H9 (cell line): ENCODE measurements around the gene FGD6. TPM values are rescaled to one million over a fixed set of nuclear protein-coding genes. Genes with fewer than 3 reads are reported as not detected.

Experiments
- DNase-seq: peaks from one replicate; pipeline ENCODE4 v3.0.0-alpha.2; 2017
- H2AFZ ChIP-seq: one replicate; pipeline ENCODE4 v1.6.1; 2013; ENCODE audit warnings: mild to moderate bottlenecking, low read length, control low read depth, moderate library complexity
- H2AK5ac ChIP-seq: 2 replicates; pipeline ENCODE4 v1.6.1; 2013; ENCODE audit warnings: low read length, control low read depth, mixed read lengths; ENCODE audit not compliant: insufficient read length
- H2BK120ac ChIP-seq: one replicate; pipeline ENCODE4 v1.6.1; 2013; ENCODE audit warnings: low read depth, mild to moderate bottlenecking, low read length, control low read depth, inconsistent platforms; ENCODE audit not compliant: poor library complexity, severe bottlenecking
- H2BK12ac ChIP-seq: 2 replicates; pipeline ENCODE4 v1.6.1; 2013; ENCODE audit warnings: low read length, control low read depth, mixed read lengths, low read depth; ENCODE audit not compliant: insufficient read length
- H2BK15ac ChIP-seq: 2 replicates; pipeline ENCODE4 v1.6.1; 2013; ENCODE audit warnings: low read depth, low read length, control low read depth
- H2BK20ac ChIP-seq: one replicate; pipeline ENCODE4 v1.6.1; 2013; ENCODE audit warnings: low read depth, mild to moderate bottlenecking, low read length, control low read depth, inconsistent platforms; ENCODE audit not compliant: poor library complexity, severe bottlenecking
- H2BK5ac ChIP-seq: 2 replicates; pipeline ENCODE4 v1.6.1; 2013; ENCODE audit warnings: low read length, control low read depth, mixed read lengths; ENCODE audit not compliant: insufficient read length
- H3K14ac ChIP-seq: 2 replicates; pipeline ENCODE4 v1.6.1; 2013; ENCODE audit warnings: low read length, control low read depth; ENCODE audit not compliant: insufficient read depth
- H3K18ac ChIP-seq: 2 replicates; pipeline ENCODE4 v1.6.1; 2013; ENCODE audit warnings: low read depth, mild to moderate bottlenecking, mixed read lengths, low read length, control low read depth; ENCODE audit not compliant: insufficient read length
- H3K23ac ChIP-seq: 2 replicates; pipeline ENCODE4 v1.6.1; 2013; ENCODE audit warnings: low read length, control low read depth, mixed read lengths, low read depth; ENCODE audit not compliant: insufficient read length
- H3K23me2 ChIP-seq: 2 replicates; pipeline ENCODE4 v1.6.1; 2013; ENCODE audit warnings: low read depth, mild to moderate bottlenecking, mixed read lengths, low read length, control low read depth; ENCODE audit not compliant: insufficient read length, poor library complexity, severe bottlenecking
- H3K27ac ChIP-seq: 2 replicates; pipeline ENCODE4 v1.5.1; 2013; ENCODE audit warnings: low read length, control low read depth, mixed read lengths, low read depth; ENCODE audit not compliant: insufficient read length
- H3K27me3 ChIP-seq: 2 replicates; pipeline ENCODE4 v1.6.1; 2013; ENCODE audit warnings: low read length, control low read depth, inconsistent platforms; ENCODE audit not compliant: insufficient read depth
- H3K4ac ChIP-seq: 2 replicates; pipeline ENCODE4 v1.6.1; 2013; ENCODE audit warnings: low read depth, mild to moderate bottlenecking, control low read depth, inconsistent platforms, low read length, moderate library complexity
- H3K4me1 ChIP-seq: 2 replicates; pipeline ENCODE4 v1.6.1; 2013; ENCODE audit warnings: low read length, control low read depth, inconsistent platforms; ENCODE audit not compliant: insufficient read depth
- H3K4me2 ChIP-seq: 2 replicates; pipeline ENCODE4 v1.6.1; 2013; ENCODE audit warnings: low read length, control low read depth, mixed read lengths; ENCODE audit not compliant: insufficient read length, insufficient read depth
- H3K56ac ChIP-seq: 2 replicates; pipeline ENCODE4 v1.6.1; 2013; ENCODE audit warnings: low read depth, mild to moderate bottlenecking, mixed read lengths, low read length, control low read depth; ENCODE audit not compliant: insufficient read length
- H3K79me1 ChIP-seq: 2 replicates; pipeline ENCODE4 v1.6.1; 2013; ENCODE audit warnings: low read depth, mild to moderate bottlenecking, moderate library complexity, low read length, control low read depth, inconsistent platforms; ENCODE audit not compliant: insufficient read depth, poor library complexity, severe bottlenecking
- H3K79me2 ChIP-seq: 2 replicates; pipeline ENCODE4 v1.6.1; 2013; ENCODE audit warnings: low read length, control low read depth, inconsistent platforms; ENCODE audit not compliant: insufficient read depth
- H3K9ac ChIP-seq: 2 replicates; pipeline ENCODE4 v1.6.1; 2013; ENCODE audit warnings: low read length, control low read depth, mixed read lengths; ENCODE audit not compliant: insufficient read length; ENCODE audit errors: extremely low read depth
- H3K9me3 ChIP-seq: one replicate; pipeline ENCODE4 v1.6.1; 2013; ENCODE audit warnings: low read depth, low read length, inconsistent platforms; ENCODE audit not compliant: control insufficient read depth
- H3T11ph ChIP-seq: one replicate; pipeline ENCODE4 v1.6.1; 2013; ENCODE audit warnings: mild to moderate bottlenecking, low read length, control low read depth, inconsistent platforms
- H4K20me1 ChIP-seq: one replicate; pipeline ENCODE4 v1.6.1; 2013; ENCODE audit not compliant: control insufficient read depth, insufficient read length, insufficient read depth
- H4K5ac ChIP-seq: 2 replicates; pipeline ENCODE4 v1.6.1; 2013; ENCODE audit warnings: low read depth, mild to moderate bottlenecking, mixed read lengths, low read length, control low read depth; ENCODE audit not compliant: insufficient read length
- H4K8ac ChIP-seq: replicated peaks from 2 replicates; pipeline ENCODE4 v1.6.1; 2013; ENCODE audit warnings: low read length, control low read depth, mixed read lengths, low read depth; ENCODE audit not compliant: insufficient read length
- H4K91ac ChIP-seq: 2 replicates; pipeline ENCODE4 v1.6.1; 2013; ENCODE audit warnings: low read depth, mild to moderate bottlenecking, moderate library complexity, mixed read lengths, low read length, control low read depth; ENCODE audit not compliant: insufficient read length
- H3K27ac Mint-ChIP-seq, 3 experiments: 2 replicates in 2 of 3; 3 replicates in 1 of 3; pipeline ENCODE4 v1.8.0; 2020 to 2021; ENCODE audit warnings: mixed read lengths in 3 of 3, mild to moderate bottlenecking in 1 of 3, moderate library complexity in 1 of 3
- H3K27me3 Mint-ChIP-seq: 2 replicates; pipeline ENCODE4 v1.8.0; 2021; ENCODE audit warnings: low read depth, mild to moderate bottlenecking, moderate library complexity, mixed read lengths
- H3K36me3 Mint-ChIP-seq, 3 experiments: 2 replicates in 2 of 3; 3 replicates in 1 of 3; pipeline ENCODE4 v1.8.0; 2020 to 2021; ENCODE audit warnings: low read depth in 3 of 3, mixed read lengths in 3 of 3; ENCODE audit not compliant: insufficient read depth in 1 of 3
- H3K4me1 Mint-ChIP-seq, 2 experiments: 2 replicates each; pipeline ENCODE4 v1.8.0; 2020; ENCODE audit warnings: mixed read lengths in 2 of 2
- H3K4me3 Mint-ChIP-seq, 2 experiments: 2 replicates in 1 of 2; 3 replicates in 1 of 2; pipeline ENCODE4 v1.8.0; 2020 to 2021; ENCODE audit warnings: mild to moderate bottlenecking in 2 of 2, mixed read lengths in 2 of 2, moderate library complexity in 1 of 2
- H3K9me3 Mint-ChIP-seq, 2 experiments: 2 replicates in 1 of 2; 3 replicates in 1 of 2; pipeline ENCODE4 v1.8.0; 2020; ENCODE audit warnings: mild to moderate bottlenecking in 2 of 2, mixed read lengths in 2 of 2, moderate library complexity in 1 of 2
- CTCF ChIP-seq: fragments of 200-600 bp; sonication (generic); conservative IDR thresholded peaks from 3 replicates; pipeline ENCODE4 v1.8.0; 2021; ENCODE audit warnings: antibody characterized with exemption, mild to moderate bottlenecking
- WGBS: extraction: QIAGEN DNeasy Blood & Tissue Kit; methylation state at CpG from one replicate; pipeline ENCODE4 v1.1.7; 2013; ENCODE audit warnings: missing lambda C conversion rate, low lambda C conversion rate, mixed read lengths; ENCODE audit not compliant: insufficient read length; ENCODE audit errors: extremely low coverage; 5-methylcytosine and 5-hydroxymethylcytosine counted together
- total RNA-seq: library from RNA; stranded (reverse); gene quantifications from 2 replicates; pipeline ENCODE4 v1.2.1, GENCODE V29; 2021

FGD6 gene
- total RNA-seq, 1 experiment from 2014 or later, result 39.5 TPM

- Histone ChIP-seq H3K27me3 (no peaks in the 10 kb centered on the region), H3K4me1 (peaks cover 7% of the 10 kb centered on the region; the same call in 1 of the 2 replicates), H2AK5ac (no peak overlapping the region), H4K5ac (no peak overlapping the region), H3K27ac (no peak overlapping the region), H3T11ph (no peak overlapping the region), H2BK12ac (no peak overlapping the region), H3K79me2 (peaks cover 16% of the 10 kb centered on the region; the same call in 1 of the 2 replicates), H4K91ac (no peak overlapping the region), H2BK120ac (no peak overlapping the region), H3K23me2 (peaks cover under 1% of the 10 kb centered on the region), H2AFZ (no peak overlapping the region), H3K23ac (no peak overlapping the region), H2BK5ac (no peak overlapping the region), H3K79me1 (peaks cover 3% of the 10 kb centered on the region), H2BK15ac (no peak overlapping the region), H4K8ac (no peak overlapping the region), H3K56ac (no peak overlapping the region), H3K9ac (no peak overlapping the region), H3K4me2 (no peak overlapping the region), H3K14ac (no peak overlapping the region), H2BK20ac (no peak overlapping the region), H3K4ac (no peak overlapping the region), H4K20me1 (no peaks in the 10 kb centered on the region), H3K9me3 (no peaks in the 10 kb centered on the region), H3K18ac (no peak overlapping the region)
- Mint-ChIP-seq H3K4me1 (peaks cover 51 to 59% of the 10 kb centered on the region in 2 experiments), H3K4me3 (no peak overlapping the region), H3K27me3 (no peaks in the 10 kb centered on the region), H3K27ac (peak overlapping the region in 1 of 3 experiments; percentile 71; a peak in 1 of 7 replicates), H3K9me3 (no peaks in the 10 kb centered on the region), H3K36me3 (peaks cover 11 to 30% (median 17%) of the 10 kb centered on the region in 3 experiments)
- no peak for TF ChIP-seq CTCF
- WGBS, result no CpG with 5 or more reads among the region's 4 CpGs
- no peak for DNase-seq
Measured at GRCh38 chr12:95213119-95213518, 4.1 kb downstream of the FGD6 start.
